GM19463 (cell line): ENCODE data around the gene RUNX2.

Experiments used
- ATAC-seq: cut with Tn5 transposase; IDR thresholded peaks from one replicate; pipeline ENCODE4 v1.9.1; 2021; ENCODE audit warnings: mild to moderate bottlenecking, moderate library complexity; ENCODE audit not compliant: unreplicated experiment

Gene RUNX2

GRCh38 chr6:45430590-45431202, 102.6 kb downstream of the RUNX2 start:
- ATAC-seq: no peak

- no peak for ATAC-seq
Observed at GRCh38 chr6:45431317-45432065, 103.4 kb downstream of the RUNX2 start.

- no peak for ATAC-seq
Observed at GRCh38 chr6:45432977-45433376, 104.8 kb downstream of the RUNX2 start.

- ATAC-seq: no peak
Observed at GRCh38 chr6:45433533-45434380, 105.6 kb downstream of the RUNX2 start.

- ATAC-seq: no peak
Observed at GRCh38 chr6:45434381-45434700, 106.2 kb downstream of the RUNX2 start.

- ATAC-seq: no peak
Observed at GRCh38 chr6:45436544-45437438, 108.7 kb downstream of the RUNX2 start.

GRCh38 chr6:45437439-45437815, 109.3 kb downstream of the RUNX2 start:
- ATAC-seq: no peak

GRCh38 chr6:45438151-45438550, 110.0 kb downstream of the RUNX2 start:
- ATAC-seq: no peak

GRCh38 chr6:45438849-45439406, 110.8 kb downstream of the RUNX2 start:
- no peak for ATAC-seq

- no peak for ATAC-seq
Observed at GRCh38 chr6:45439459-45439858, 111.3 kb downstream of the RUNX2 start.

- ATAC-seq: no peak
Observed at GRCh38 chr6:45439861-45440388, 111.8 kb downstream of the RUNX2 start.

- ATAC-seq: no peak
Observed at GRCh38 chr6:45441851-45442453, 113.8 kb downstream of the RUNX2 start.

GRCh38 chr6:45442716-45443115, 114.6 kb downstream of the RUNX2 start:
- ATAC-seq: no peak

GRCh38 chr6:45445364-45445748, 117.2 kb downstream of the RUNX2 start:
- no peak for ATAC-seq

GRCh38 chr6:45445749-45446549, 117.8 kb downstream of the RUNX2 start:
- ATAC-seq: no peak

GRCh38 chr6:45447005-45447404, 118.9 kb downstream of the RUNX2 start:
- no peak for ATAC-seq

GRCh38 chr6:45447716-45448115, 119.6 kb downstream of the RUNX2 start:
- no peak for ATAC-seq

- no peak for ATAC-seq
Observed at GRCh38 chr6:45448417-45449389, 120.6 kb downstream of the RUNX2 start.
